GM12865 (cell line): ENCODE results near the gene HOMER3.

ENCODE experiments used
- DNase-seq: peaks from one replicate; pipeline ENCODE4 v3.0.0; 2010; ENCODE audit warnings: low read depth
- H3K4me3 ChIP-seq: 2 replicates; pipeline ENCODE4 v1.5.1; 2011; ENCODE audit warnings: mild to moderate bottlenecking, low read depth, low read length, control low read depth
- CTCF ChIP-seq: IDR thresholded peaks from 2 replicates; pipeline ENCODE4 v1.5.1; 2011; ENCODE audit warnings: low read length, control low read depth, low read depth, inconsistent platforms; ENCODE audit not compliant: insufficient read depth; ENCODE audit errors: missing control alignments

The HOMER3 gene

GRCh38 chr19:18886972-18887371 is 54.0 kb downstream of the HOMER3 start:
- TF ChIP-seq CTCF: no peak
- H3K4me3 ChIP-seq: no peak overlapping the region

GRCh38 chr19:18883526-18884304 is 57.3 kb downstream of the HOMER3 start:
- no peak for DNase-seq
- no peak overlapping the region for H3K4me3 ChIP-seq
- TF ChIP-seq CTCF: no peak

More at GRCh38 chr19:18886972-18887371, 54.0 kb downstream of the HOMER3 start:
- DNase-seq: no peak

GRCh38 chr19:18881491-18881890 is 59.5 kb downstream of the HOMER3 start:
- no peak overlapping the region for H3K4me3 ChIP-seq
- DNase-seq: no peak
- no peak for TF ChIP-seq CTCF

- no peak overlapping the region for H3K4me3 ChIP-seq
- peak; percentile 54 for DNase-seq
- TF ChIP-seq CTCF: no peak
Observed at GRCh38 chr19:18879579-18880373, 61.2 kb downstream of the HOMER3 start.
